HG02678 (cell line): ENCODE measurements around the gene SIMC1.
A peak's percentile ranks its signal among the peaks of the same experiment; 100 is the strongest.
"Not testable (repeated sequence)": the region's sequence is repeated elsewhere in the genome, so short reads cannot be mapped to it uniquely, and the experiment has no call there.

ENCODE experiments used
- ATAC-seq: cut with Tn5 transposase; IDR thresholded peaks from one replicate; pipeline ENCODE4 v1.9.1; 2021; ENCODE audit warnings: mild to moderate bottlenecking, moderate library complexity; ENCODE audit not compliant: unreplicated experiment

SIMC1 gene

DNA sequence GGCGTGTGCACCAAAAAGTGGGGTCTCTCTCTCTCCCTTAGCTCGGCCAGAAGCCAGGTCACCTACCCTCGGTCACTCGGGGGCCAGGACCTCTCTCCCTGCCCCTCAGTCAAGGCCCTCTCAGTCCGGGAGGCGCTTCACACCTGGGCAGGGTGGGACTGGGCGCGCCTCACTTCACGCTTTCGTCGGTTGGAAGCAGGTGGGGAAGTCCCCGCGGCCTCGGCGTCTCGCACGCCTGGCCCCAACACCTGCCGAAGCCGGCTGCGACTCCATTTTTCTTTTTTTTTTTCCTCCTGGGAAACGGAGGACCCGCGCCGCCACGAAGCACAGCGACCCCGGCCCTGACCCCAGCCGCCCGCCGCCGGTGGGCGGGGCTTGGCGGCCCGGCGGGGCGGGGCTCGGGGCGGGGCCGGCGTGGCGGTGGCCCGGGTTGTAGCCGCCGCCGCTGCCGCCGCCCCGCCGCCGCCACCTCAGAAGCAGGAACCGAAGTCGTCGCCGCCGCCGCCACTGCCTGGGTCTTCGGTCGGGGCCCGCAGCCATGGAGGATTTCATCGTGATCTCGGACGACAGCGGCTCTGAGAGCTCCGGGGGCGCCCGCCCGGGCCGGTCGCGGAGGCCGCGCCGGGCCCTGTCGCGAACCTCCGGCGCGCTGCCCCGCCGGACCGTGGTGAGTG, at the start of gene SIMC1:
TSS of gene SIMC1 (plus strand) at position 454 of the 674 bp plus-strand sequence. CDS start at position 539, 85 bp downstream.
- ATAC-seq, result peak; percentile 72

DNA sequence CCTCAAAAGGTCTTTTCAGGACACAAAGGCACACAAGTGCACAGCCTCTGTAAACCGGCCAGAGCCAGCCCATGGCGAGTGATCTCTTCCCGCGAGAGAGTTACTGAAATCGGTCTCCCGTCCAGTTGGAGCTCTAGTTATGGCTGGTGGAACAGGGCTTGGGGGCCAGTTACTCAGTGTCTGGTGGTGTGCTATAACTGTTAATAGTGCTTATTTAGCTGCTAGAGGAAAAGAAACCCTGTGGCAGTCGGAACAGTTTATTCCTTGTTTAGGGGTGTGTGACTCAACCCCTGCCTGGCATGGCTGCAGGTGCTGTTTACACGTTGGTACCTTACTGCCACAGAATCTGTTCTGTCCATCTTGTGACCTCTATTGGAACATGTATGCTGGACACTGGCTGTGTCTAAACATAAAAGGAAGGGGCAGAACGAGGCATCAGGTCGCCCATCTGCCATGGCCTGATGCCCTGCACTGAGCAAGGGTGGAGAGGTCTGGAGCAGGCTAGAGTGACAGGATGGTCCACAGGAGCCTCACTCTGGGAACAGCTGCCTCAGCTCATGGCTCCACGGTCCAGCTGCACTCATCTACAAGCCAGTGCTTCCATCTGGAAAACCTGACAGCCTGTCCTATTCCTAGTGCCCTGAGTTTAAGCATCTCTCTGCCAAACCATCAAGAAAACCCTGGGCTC, 49.6 kb upstream of the SIMC1 start:
- ATAC-seq, result no peak

DNA sequence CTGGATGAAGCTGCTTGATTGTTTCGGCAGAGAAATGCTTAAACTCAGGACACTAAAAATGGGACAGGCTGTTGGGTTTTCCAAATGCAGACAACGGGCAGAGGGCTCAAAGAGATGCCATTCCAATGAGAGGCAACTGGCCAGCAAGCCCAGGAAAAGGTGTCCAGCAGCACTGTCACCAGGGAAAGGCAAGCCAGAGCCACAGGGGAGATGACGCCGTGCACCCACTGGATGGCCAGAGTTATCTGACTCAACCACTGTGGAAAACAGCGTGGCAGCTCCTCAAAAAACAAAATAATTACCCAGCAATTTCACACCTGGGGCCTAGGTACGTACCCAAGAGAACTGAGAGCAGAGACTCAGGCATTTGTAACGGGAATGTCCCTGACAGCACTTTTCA, 48.4 kb upstream of the SIMC1 start:
- ATAC-seq, result no peak

DNA sequence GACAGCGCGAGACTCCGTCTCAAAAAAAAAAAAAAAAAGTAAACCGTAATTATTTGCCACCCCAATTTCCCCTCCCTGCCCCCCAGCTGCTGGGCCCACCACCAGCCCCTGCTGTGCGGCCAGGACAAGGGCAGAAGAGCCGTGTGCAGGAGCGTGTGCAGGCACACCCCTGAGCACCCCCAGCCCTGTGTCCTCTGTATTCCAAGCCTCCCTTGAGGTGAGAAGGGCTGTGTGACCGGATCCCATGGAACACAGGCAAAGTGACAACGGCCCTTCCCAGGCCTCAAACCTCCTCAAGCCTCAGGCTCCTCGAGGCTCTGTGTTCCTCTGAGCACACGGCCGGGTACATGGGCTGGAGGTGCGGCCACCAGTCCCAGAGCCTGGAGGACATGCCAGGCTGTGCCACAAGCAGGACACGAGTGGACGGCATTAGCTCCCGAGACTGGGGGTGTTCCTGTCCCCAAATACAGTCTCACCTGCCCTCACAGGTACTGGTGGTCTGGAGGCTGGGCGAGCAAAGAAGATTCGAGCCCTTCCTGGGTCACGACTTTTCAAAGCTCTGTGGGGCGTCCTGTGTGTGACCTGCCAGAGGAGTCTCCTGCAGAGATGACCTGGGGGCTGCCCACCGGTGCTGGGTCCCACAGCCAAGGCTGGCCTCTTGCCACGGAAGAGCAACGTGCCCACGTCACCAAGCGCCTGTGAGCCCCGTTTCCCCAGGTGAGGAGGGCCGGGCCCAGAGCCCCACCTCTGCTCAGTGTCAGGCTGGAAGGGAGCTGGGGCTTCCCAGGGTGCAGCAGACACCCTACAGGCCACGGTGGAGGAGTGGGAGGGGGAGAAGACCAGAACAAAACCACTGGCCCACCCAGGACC, 47.1 kb upstream of the SIMC1 start:
- no peak for ATAC-seq

DNA sequence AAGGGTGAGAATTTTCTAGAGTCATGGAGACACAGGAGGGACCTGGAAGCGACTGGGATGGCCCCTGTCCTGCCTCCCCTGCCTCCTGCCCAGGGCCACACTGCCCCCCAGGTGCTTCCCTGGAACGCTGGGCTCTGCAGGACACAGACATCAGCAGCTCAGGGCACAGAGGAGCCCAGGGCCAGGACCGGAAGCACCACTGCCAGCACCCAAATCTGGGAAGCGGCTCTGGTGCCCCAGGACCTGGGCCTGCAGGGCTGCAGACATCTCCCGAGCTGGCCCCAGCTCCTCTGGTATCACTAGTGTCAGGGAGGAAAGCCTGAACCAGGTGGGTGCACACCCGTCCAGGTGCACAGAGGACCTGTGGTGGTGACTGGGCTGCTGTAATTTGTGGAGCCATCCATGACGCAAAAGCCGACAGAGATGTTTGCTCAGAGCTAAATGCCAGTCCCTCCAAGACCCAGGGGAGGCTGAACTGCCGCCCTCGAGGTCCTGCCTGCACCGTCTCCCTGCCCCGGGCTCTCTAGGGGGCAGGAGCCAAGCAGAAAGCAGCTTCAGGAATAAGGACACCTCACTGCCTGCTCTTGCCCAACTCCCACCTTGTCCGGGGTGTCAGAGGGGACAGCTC, 46.0 kb upstream of the SIMC1 start:
- no peak for ATAC-seq

DNA sequence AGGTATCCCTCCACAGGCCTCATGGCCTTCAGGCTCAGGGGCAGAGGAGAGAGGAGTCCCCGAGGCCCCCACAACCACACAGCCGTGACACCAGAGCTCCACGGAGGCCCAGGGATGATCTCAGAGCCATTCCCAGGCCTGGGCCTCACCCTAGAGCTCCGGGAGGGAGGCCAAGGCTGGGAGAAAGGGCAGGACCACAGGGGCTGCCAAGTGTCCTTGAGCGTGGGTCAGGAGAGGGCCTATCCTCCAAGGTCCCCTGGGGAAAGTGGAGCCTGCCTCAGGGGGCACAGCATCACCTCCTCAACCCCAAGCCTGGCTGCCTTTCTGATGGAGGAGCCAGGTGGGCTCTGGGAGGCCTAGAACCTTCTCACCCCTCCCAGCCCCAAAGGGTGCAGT, 45.5 kb upstream of the SIMC1 start:
- ATAC-seq, result not testable (repeated sequence)

DNA sequence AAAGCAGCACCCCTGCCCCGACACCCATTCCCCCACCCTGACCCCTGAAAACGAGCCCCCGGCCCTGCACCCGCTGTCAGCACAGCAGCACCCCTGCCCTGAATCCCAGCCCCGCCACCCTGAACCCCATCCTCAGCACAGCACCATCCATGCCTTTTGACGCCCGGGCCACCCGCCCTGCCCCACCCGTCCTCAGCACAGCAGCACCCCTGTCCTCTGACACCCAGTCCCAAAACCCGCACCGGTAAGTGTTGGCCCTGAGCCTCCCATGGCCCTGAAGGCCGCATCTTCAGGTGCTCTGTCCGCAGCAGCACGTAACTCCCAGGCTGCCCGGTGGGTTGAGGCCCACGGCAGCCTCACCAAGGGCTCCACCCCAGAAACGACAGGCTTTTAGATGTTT, 44.6 kb upstream of the SIMC1 start:
- ATAC-seq, result not testable (repeated sequence)

DNA sequence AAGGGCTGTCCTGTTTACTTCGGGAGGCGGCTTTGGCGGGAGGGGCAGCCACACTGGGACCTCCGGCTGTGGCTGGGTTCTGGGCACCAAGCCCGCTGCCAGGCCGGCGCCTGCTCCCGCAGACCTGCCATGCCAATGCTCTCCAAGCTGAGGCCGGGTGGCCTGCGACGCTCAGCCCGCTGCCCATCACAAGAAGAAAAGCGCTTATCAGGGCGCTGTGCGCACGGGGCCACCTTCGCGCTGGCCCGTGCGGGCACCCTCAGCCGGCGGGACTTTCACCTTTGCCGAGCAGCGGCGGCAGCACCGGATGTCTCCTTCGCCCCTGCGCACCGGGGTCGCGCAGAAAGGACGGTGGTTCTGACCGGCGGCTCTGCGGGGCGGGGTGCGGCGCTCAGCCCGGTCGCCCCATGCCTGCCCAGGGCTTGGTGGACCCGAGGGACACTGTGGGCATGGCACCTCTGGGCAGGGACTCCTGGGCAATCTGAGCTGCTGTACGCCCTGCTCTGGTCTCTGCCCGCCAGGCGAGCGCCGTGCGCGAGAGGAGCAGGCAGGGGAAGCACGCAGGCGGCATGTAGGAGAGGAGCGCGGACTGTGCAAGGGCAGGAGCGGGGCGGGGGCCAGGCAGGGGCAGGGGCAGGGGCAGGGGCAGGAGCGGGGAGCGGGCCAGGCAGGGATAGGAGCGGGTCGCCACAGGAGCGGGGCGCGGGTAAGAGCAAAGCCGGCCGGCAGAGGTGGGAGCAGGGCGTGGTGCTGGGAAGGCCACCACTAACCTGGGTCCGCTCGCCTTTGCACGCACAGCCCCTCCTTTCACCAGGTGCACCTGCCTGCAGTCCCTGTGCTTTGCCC, 43.8 kb upstream of the SIMC1 start:
- not testable (repeated sequence) for ATAC-seq

DNA sequence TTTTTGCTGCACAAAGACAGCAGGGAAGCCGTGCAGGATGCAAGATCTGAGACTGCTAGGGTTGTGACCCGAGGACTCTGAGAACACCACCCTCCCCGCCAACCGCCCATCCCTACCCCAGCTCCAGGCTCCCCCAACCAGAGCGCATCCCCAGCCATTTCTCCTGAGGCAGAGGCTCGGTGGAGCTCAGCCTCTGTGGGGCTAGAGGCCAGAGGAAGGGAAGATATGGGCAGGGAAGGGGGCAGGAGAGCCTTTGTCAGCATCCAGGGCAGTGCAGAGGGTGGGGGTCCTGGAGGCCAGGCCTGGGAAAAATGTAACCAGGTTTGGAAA, 43.2 kb upstream of the SIMC1 start:
- ATAC-seq, result not testable (repeated sequence)

DNA sequence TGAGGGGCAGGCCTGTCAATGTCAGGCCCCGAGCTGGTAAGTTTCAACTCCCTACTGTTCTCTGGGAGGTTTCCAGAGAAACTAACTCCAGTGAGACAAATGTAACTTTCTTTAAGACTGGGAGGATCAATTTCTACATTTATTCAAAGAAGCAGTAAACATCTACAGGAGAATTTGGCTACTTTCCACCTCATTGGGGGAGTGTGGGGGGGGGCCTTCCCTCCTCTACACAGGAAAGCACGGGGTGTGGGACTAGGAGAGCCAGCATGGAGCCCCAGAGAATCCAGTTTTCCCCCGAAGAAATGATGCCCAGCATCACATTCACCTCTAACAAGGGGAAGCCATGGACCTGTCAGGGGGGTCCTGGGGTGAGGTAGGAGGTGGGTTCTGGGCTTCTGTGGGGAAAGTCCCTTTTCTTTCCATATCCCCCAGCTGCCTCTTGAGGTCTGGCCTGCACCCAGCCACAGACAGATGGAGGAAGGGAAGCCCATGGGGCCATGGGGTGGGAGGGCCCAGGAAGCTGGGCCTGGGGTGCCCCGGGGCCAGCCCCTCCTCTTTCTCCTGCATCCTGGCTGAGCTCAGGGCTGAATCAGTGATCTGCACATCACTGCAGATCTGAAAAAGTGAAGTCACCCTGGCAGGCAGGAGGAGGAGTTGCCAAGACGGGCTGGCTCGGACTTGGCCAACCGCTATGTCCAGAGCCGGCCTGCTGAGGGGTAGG, 42.6 kb upstream of the SIMC1 start:
- ATAC-seq, result not testable (repeated sequence)

DNA sequence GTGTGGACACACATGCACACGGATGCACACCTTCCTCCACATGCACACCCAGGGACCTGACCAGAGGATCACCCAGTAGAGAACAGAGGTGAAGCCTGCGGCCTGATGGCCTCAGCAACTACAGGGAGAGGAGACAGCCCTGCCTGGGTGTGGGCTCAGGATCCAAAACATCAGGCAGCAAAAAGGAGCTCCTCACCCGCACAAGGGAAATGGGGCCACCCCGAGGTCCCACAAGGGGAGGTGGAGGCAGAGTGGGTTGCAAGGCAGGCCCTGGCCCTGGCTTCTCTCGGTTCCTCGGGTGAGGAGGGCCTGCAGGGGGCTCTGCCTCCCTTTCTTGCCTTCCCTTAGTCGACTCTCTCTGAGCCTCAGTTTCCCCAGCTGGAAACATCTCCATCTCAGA, 41.4 kb upstream of the SIMC1 start:
- ATAC-seq, result not testable (repeated sequence)

DNA sequence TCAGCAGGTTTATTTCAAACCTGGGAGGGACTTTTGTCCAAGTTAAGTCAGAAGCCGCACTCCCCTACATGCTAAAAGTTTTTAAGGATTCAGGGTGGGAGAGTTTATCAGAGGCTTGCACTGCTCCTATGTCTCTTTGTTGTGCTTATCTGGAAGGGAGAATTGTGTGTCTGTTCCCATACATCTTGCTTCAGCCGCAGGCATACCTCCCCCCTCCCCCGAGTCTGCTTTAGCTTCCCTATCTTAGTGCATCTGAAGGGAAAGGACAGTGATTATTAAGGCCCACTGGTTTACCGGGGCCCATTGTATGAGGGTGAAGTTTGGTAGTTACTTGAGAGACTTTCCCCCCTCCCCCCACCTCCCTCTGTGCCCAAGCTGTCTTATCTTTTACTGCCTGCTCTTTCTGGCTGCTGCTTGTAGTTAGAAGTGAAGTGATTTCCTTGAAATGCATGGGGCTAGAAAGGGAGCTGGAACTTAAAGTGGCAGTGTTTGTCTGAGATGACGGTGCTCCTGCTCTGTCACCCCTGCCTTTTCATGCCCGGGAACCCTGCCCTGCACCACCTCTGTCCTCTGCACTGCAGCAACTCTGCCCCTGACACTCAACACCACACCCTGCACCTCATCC, 40.9 kb upstream of the SIMC1 start:
- ATAC-seq, result not testable (repeated sequence)

DNA sequence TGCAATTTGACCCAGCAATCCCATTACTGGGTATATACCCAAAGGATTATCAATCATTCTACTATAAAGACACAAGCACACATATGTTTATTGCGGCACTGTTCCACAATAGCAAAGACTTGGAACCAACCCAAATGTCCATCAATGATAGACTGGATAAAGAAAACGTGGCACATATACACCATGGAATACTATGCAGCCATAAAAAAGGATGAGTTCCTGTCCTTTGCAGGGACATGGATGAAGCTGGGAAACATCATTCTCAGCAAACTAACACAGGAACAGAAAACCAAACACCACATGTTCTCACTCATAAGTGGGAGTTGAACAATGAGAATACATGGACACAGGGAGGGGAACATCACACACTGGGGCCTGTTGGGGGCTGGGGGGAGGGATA, 39.9 kb upstream of the SIMC1 start:
- not testable (repeated sequence) for ATAC-seq

DNA sequence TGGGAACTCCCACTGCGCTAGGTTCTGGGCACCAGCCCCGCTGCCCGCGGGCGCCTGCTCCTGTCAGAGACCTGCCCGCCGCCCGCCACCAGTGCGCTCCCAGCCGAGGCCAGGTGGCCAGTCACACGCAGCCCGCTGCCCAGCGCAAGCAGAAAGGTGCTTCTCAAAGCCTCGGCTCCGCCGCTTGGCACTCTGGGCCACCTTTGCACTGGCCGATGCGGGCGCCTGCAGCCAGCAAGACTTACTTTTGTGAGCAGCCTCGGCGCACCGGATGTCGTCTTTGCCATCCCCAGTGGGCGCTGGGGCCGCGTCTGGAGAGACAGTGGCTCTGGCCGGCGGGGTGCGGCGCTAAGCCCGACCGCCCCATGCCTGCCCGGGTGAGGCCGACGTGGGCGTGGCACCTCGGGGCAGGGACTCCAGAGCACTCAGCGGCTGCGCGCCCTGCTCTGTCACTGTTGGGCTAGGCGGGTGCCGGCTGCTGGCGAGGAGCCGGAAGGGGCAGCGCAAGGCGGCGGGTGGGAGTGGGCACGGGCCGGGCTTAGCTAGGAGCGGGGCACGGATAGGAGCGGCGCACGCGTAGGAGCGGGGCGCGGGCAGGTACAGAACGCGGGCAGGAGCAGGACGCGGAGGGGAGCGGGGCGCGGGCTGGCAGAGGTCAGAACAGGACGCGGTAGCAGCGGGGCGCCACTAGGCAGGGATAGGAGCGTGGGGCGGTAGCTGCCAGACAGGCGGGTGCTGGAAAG, 39.1 kb upstream of the SIMC1 start:
- not testable (repeated sequence) for ATAC-seq

DNA sequence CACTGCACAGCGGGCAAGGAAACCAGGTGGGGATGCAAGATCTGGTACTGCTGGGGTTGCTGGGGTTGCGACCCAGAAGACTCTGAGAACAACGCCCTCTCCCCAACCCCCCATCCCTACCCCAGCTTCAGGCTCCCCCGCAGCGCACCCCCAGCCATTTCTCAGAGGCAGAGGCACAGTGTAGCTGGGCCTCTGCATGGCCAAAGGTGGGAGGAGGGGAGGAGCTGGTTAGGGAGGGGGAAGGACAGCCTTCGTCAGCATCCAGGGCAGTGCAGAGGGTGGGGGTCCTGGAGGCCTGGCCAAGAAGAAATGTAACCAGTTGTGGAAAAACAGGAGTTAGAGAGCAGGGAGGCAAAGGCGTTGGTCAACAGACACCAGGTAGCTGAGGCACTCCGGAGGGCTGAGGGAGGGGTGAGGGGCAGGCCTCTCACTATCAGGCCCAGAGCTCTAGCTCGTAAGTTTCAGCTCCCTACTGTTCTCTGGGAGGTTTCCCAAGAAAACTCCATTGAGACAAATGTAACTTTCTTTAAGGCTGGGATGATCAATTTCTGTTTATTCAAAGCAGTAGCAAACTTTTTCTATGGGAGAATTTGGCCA, 38.3 kb upstream of the SIMC1 start:
- not testable (repeated sequence) for ATAC-seq

DNA sequence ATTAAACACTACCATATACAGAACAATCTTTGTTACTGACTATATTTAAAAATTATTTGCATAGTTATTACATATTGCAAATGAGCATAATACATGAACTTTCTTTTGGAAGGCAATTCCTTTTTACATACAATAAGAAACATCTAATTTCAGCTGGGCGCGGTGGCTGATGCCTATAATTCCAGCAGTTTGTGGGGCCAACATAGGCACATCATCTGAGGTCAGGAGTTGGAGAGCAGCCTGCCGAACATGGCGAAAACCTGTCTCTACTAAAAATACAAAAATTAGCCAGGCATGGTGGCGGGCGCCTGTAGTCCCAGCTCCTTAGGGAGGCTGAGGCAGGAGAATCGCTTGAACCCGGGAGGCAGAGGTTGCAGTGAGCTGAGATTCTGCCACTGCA, 36.4 kb upstream of the SIMC1 start:
- no peak for ATAC-seq

DNA sequence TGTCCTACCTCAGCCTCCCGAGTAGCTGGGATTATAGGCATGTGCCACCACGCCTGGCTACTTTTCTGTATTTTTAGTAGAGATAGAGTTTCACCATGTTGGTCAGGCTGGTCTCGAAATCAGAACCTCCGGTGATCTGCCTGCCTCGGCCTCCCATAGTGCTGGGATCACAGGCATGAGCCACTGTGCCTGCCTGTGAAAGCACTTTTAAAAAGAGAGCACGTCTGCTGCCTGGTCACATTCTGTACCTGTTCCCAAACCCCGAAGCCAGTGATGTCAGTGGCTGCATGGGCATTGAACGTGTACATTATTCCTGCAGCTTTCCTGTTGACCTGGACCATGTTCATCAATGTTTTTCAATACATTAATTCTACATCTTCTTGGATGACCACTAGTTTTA, 35.1 kb upstream of the SIMC1 start:
- ATAC-seq, result no peak

DNA sequence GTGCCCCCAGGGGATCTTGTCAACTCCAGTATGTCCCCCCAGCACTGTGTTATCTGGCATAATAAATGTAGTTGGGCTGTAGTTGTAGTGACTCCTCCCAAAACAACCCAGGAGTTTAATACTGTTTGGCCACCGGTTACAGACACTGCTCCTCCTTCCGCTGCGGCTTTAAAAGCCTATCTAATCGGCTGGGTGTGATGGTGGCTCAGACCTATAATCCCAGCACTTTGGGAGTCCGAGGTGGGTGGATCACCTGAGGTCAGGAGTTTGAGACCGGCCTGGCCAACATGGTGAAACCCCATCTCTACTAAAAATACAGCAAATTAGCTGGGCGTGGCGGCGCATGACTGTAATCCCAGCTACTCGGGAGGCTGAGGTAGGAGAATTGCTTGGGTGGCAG, 34.7 kb upstream of the SIMC1 start:
- not testable (repeated sequence) for ATAC-seq
